Erythroblast (primary cell): Measurements from ENCODE around the gene SCARF2.

Experiments used
- GATA1 ChIP-seq: IDR thresholded peaks from 2 replicates; pipeline ENCODE4 v1.6.1; 2011; ENCODE audit warnings: low read depth, mild to moderate bottlenecking, control low read depth, low read length, moderate library complexity
- POLR2A ChIP-seq: IDR thresholded peaks from 2 replicates; pipeline ENCODE4 v1.6.1; 2011; ENCODE audit warnings: mild to moderate bottlenecking, low read length

DNA sequence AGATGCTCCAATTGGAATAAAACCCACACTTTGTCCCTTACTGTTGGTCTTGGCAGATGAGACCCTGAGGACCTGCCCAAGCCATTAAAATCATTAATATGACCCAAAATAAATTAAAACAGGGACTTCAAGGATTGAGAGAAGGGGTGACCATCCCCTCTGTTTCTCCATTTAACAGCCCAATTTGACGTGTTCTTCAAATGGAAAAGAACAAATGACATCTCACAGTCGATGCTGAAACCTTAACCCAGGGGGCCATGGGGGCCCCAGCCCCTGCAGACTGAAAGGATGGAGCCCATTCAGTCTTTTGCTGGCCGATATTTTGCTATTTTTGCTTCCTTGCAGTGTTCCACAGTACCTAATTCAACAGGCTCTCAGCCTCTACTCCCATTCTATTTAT lies 23.2 kb downstream of the SCARF2 start:
- TF ChIP-seq POLR2A: no peak
- no peak for TF ChIP-seq GATA1
